Activated CD4-positive, alpha-beta T cell treated with anti-CD3 and anti-CD28 coated beads for 36 hours (primary cell): ENCODE data around the gene NKD1. TPM values are rescaled to one million over a fixed set of nuclear protein-coding genes. Genes with fewer than 3 reads are reported as not detected.

Experiments
- ATAC-seq: fragments of 200-7000 bp; cut with Tn5 transposase; one replicate; pipeline ENCODE4 v1.10.0; 2021; ENCODE audit warnings: mild to moderate bottlenecking, moderate library complexity
- CTCF ChIA-PET: fragments of 350-600 bp; sonication (Branson Sonifier 250); formaldehyde crosslinking; loops from one replicate; lab custom pipeline; 2021; ENCODE audit warnings: antibody characterized with exemption; lab: Charles Lee
- POLR2A ChIA-PET: fragments of 350-600 bp; sonication (Branson Sonifier 250); formaldehyde crosslinking; loops from one replicate; lab custom pipeline; 2021; ENCODE audit warnings: antibody characterized with exemption, inconsistent platforms; lab: Charles Lee
- DNase-seq: peaks from one replicate; pipeline ENCODE4 v3.0.0-alpha.2; 2020
- H3K27ac Mint-ChIP-seq: one replicate; pipeline ENCODE4 v1.8.0; 2021; ENCODE audit warnings: mixed read lengths
- H3K27me3 Mint-ChIP-seq: one replicate; pipeline ENCODE4 v1.8.0; 2021; ENCODE audit warnings: mixed read lengths
- H3K36me3 Mint-ChIP-seq: one replicate; pipeline ENCODE4 v1.8.0; 2021; ENCODE audit warnings: low read depth, mixed read lengths
- H3K4me1 Mint-ChIP-seq: one replicate; pipeline ENCODE4 v1.8.0; 2021; ENCODE audit warnings: mixed read lengths
- H3K4me3 Mint-ChIP-seq: one replicate; pipeline ENCODE4 v1.8.0; 2021; ENCODE audit warnings: mild to moderate bottlenecking, moderate library complexity, mixed read lengths
- H3K9me3 Mint-ChIP-seq: one replicate; pipeline ENCODE4 v1.8.0; 2021; ENCODE audit warnings: low read depth, mixed read lengths
- intact Hi-C, 2 experiments: fragments of 100-400 bp; cut with DNase I in 1 of 2; cut with micrococcal nuclease in 1 of 2; formaldehyde crosslinking; loops; one replicate each; pipeline versions ENCODE4 v1.14.2 to v1.15.1; 2022 to 2024; cut with DNase I, micrococcal nuclease
- total RNA-seq, 2 experiments: library from RNA; stranded (reverse); gene quantifications; one replicate each; pipeline ENCODE4 v1.2.3, GENCODE V29; 2021

NKD1 gene
- total RNA-seq, 2 experiments from 2014 or later, result 1.8 to 3.1 TPM

GRCh38 chr16:50692644-50692998 is 144.4 kb downstream of the NKD1 start:
- Mint-ChIP-seq H3K4me1 (peaks cover 54% of the 10 kb centered on the region), H3K27ac (no peak overlapping the region), H3K9me3 (no peaks in the 10 kb centered on the region), H3K27me3 (no peaks in the 10 kb centered on the region), H3K4me3 (peak overlapping the region; percentile 64), H3K36me3 (peaks cover 2% of the 10 kb centered on the region)
- ChIA-PET CTCF (interaction anchor here (0.6 to 1.7 kb wide), 2 partner anchors 14 to 585 kb away, joined by 6 to 7 read pairs; no protein-coding TSS in a partner anchor), POLR2A (no interaction called here)
- ATAC-seq, result no peak
- DNase-seq, result no peak
- intact Hi-C loops, result no loop called here

DNA sequence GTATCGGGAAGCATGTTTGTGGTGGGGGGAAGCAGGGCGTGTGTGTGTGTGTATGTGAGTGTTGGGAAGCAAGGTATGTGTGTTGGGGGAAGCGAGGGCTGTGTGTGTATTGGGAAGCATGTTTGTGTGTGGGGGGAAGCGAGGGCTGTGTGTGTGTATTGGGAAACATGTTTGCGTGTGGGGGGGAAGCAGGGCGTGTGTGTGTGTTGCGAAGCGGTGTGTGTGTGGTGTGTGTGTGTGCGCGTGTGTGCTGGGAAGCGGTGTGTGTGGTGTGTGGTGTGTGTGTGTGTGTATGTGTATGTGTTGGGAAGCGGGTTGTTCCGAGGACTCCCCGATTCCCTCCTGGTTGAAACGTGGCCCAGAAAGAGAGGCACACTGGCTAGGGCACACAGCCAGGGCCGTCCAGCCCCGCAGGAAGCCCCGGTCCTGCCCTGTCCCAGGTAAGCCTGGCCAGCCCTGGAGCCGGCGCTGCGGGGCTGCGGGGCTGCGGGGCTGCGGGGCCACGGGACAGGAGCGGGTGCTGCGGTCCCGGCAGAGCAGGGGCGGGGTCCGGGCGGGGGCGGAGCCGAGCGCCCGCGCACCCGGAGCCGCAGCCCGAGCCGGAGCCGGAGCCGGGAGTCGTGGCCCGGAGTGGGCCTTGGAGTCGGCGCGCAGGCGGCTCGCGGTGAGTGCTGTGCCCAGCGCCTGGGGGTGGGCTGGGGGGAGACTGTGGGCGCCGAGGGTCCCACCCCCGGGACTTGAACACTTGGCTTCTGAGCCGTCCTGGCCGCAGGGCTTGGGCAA is 145.0 kb downstream of the NKD1 start, which contains the start of gene NOD2:
NOD2 (plus strand) TSS at position 608 of the 783 bp plus-strand sequence. CDS start 5,890 bp downstream, outside the sequence.
- Mint-ChIP-seq H3K4me3 (peak within 1 kb of the TSS; percentile 71), H3K9me3 (no peaks in the 10 kb centered on the region), H3K27me3 (no peaks in the 10 kb centered on the region), H3K4me1 (peaks cover 60% of the 10 kb centered on the region), H3K36me3 (peaks cover 2% of the 10 kb centered on the region), H3K27ac (peak within 1 kb of the TSS; percentile 48)
- DNase-seq (peak; percentile 56), ATAC-seq (peak; percentile 24)
- POLR2A ChIA-PET, result no interaction called here
- CTCF ChIA-PET, result interaction anchor here (0.7 to 2.0 kb wide), 2 partner anchors 29 to 113 kb away, joined by 3 to 5 read pairs; no protein-coding TSS in a partner anchor
- intact Hi-C loops, result loop anchor here in 1 of 2 experiments (1.0 kb wide), 1 partner anchor 8 kb away; no protein-coding TSS in a partner anchor

- Mint-ChIP-seq H3K36me3 (peaks cover 2% of the 10 kb centered on the region), H3K4me1 (peaks cover 70% of the 10 kb centered on the region), H3K9me3 (no peaks in the 10 kb centered on the region), H3K27me3 (no peaks in the 10 kb centered on the region), H3K27ac (peak overlapping the region; percentile 48), H3K4me3 (peak overlapping the region; percentile 71)
- ChIA-PET CTCF (interaction anchor here (0.5 to 2.0 kb wide), 6 partner anchors 12 to 112 kb away, joined by 3 to 5 read pairs (median 3); no protein-coding TSS in a partner anchor), POLR2A (no interaction called here)
- DNase-seq (no peak), ATAC-seq (no peak)
- intact Hi-C loops, result no loop called here
These were observed 146.0 kb downstream of the NKD1 start for GRCh38 chr16:50694206-50694605.

- H3K36me3 Mint-ChIP-seq, result peaks cover 2% of the 10 kb centered on the region
- no peaks in the 10 kb centered on the region for H3K9me3 Mint-ChIP-seq
- ATAC-seq, result no peak
- CTCF ChIA-PET, result interaction anchor here (0.6 to 2.0 kb wide), 5 partner anchors 11 to 111 kb away, joined by 3 to 5 read pairs (median 3); no protein-coding TSS in a partner anchor
- intact Hi-C loops, result loop anchor here in 1 of 2 experiments (5.0 kb wide), 1 partner anchor 47 kb away; the partner anchor contains the start of gene CYLD
- H3K4me3 Mint-ChIP-seq, result peak overlapping the region; percentile 71
- POLR2A ChIA-PET, result no interaction called here
- H3K27ac Mint-ChIP-seq, result peak overlapping the region; percentile 48
- no peaks in the 10 kb centered on the region for H3K27me3 Mint-ChIP-seq
- DNase-seq, result no peak
- H3K4me1 Mint-ChIP-seq, result peaks cover 77% of the 10 kb centered on the region
These were observed 147.1 kb downstream of the NKD1 start for GRCh38 chr16:50695017-50696000.

DNA sequence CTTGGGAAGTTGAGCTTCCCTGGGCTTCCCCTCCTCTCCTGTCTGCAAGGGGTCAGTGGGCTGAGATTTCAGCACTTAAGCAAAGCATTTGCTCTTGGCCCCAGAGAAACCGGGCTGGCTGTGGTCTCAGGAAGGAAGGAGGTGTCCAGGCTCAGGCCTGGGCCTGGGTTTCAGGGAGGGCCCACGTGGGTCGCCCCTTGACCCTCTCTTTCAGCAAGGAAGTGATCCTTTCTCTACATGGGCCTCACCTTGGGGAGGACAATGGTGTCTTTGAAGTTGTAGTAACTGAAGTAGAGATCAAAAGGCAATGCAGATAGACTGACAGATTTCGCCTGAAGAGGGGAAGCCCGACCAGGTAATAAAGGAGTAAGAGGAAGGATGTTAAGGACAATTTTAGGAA is 147.9 kb downstream of the NKD1 start:
- no peak for ATAC-seq
- Mint-ChIP-seq H3K4me1 (peaks cover 81% of the 10 kb centered on the region), H3K36me3 (peaks cover 6% of the 10 kb centered on the region), H3K27me3 (no peaks in the 10 kb centered on the region), H3K27ac (peak overlapping the region; percentile 88), H3K9me3 (no peaks in the 10 kb centered on the region), H3K4me3 (peak overlapping the region; percentile 22)
- CTCF ChIA-PET, result interaction anchor here (1.0 to 1.7 kb wide), 7 partner anchors 8 to 31 kb away, joined by 3 to 6 read pairs (median 4); partner anchors contain the start of gene SNX20
- POLR2A ChIA-PET, result interaction anchor here (1.3 kb wide), 1 partner anchor 15 kb away, joined by 4 read pairs; the partner anchor contains the start of gene SNX20
- intact Hi-C loops, result loop anchor here in 1 of 2 experiments (1.0 to 5.0 kb wide), 2 partner anchors 11 to 46 kb away; partner anchors contain the start of gene CYLD
- DNase-seq, result no peak

DNA sequence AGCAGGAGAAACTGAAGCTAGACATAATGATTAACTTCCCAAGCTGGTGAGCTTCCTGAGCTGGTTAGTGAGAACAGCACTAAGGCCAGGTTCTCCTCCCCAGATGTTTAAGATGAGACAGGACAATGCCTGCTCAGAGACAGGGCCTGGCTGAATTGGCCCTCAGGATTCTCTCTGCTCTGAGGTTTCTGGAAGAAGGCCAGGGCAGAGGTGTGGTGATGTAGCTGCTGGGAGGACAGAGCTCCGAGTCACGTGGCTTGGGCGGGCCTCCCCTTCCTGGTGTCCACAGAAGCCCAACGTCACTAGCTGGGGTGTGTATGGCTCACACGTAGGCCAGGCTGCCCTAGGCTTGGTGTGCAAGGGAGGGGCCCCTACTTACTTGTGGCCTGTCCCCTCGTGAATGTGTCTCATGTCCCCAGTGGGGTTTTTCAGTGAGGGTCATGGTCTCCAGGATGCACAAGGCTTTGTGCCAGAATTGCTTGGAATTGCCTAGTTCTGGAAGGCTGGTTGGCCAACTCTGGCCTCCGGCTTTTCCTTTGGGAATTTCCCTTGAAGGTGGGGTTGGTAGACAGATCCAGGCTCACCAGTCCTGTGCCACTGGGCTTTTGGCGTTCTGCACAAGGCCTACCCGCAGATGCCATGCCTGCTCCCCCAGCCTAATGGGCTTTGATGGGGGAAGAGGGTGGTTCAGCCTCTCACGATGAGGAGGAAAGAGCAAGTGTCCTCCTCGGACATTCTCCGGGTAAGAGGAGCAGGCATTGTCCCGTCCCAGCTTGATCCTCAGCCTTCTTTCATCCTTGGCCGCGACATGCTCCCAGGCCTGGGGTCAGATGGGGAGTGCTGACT is 148.6 kb downstream of the NKD1 start:
- Mint-ChIP-seq H3K4me3 (peak overlapping the region; percentile 71), H3K27me3 (no peaks in the 10 kb centered on the region), H3K27ac (peak overlapping the region; percentile 88), H3K4me1 (peaks cover 83% of the 10 kb centered on the region), H3K36me3 (peaks cover 10% of the 10 kb centered on the region), H3K9me3 (no peaks in the 10 kb centered on the region)
- DNase-seq (peak; percentile 81), ATAC-seq (peak; percentile 51)
- intact Hi-C loops, result loop anchor here in 1 of 2 experiments (1.0 to 5.0 kb wide), 2 partner anchors 11 to 46 kb away; partner anchors contain the start of gene CYLD
- CTCF ChIA-PET, result interaction anchor here (0.7 to 1.8 kb wide), 9 partner anchors 9 to 110 kb away, joined by 3 to 6 read pairs (median 4); partner anchors contain the start of gene SNX20
- POLR2A ChIA-PET, result interaction anchor here (1.3 kb wide), 1 partner anchor 16 kb away, joined by 4 read pairs; the partner anchor contains the start of gene SNX20

DNA sequence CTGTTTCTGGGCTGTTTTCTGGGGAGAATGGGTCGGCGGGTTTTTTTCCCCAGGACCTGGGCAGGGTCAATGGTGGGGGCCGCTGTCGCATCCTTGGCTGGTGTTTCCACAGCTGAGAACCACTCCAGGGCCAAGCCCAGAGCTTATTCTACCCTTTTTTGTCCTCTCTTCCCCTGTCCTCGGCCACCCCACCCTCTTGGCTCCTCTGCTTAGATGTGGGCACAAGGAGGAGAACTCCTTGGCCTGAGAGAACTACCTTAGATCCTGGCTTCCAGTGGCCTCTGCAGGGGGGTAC is 149.2 kb downstream of the NKD1 start:
- H3K4me1 Mint-ChIP-seq, result peaks cover 82% of the 10 kb centered on the region
- peaks cover 10% of the 10 kb centered on the region for H3K36me3 Mint-ChIP-seq
- ChIA-PET CTCF (interaction anchor here (1.1 to 1.8 kb wide), 8 partner anchors 12 to 44 kb away, joined by 3 to 6 read pairs (median 4); partner anchors contain the start of genes CYLD and SNX20), POLR2A (interaction anchor here (1.3 kb wide), 1 partner anchor 17 kb away, joined by 4 read pairs; the partner anchor contains the start of gene SNX20)
- H3K4me3 Mint-ChIP-seq, result peak overlapping the region; percentile 71
- ATAC-seq (no peak), DNase-seq (no peak)
- H3K9me3 Mint-ChIP-seq, result no peaks in the 10 kb centered on the region
- intact Hi-C loops, result loop anchor here in 1 of 2 experiments (5.0 kb wide), 1 partner anchor 45 kb away; the partner anchor contains the start of gene CYLD
- peak overlapping the region; percentile 88 for H3K27ac Mint-ChIP-seq
- H3K27me3 Mint-ChIP-seq, result no peaks in the 10 kb centered on the region

- intact Hi-C loops, result loop anchor here (1.0 to 5.0 kb wide), 3 partner anchors 14 to 44 kb away; partner anchors contain the start of genes CYLD (in 1 of the 2) and SNX20 (in 1 of the 2)
- Mint-ChIP-seq H3K4me3 (peak overlapping the region; percentile 71), H3K9me3 (no peaks in the 10 kb centered on the region), H3K36me3 (peaks cover 11% of the 10 kb centered on the region), H3K27me3 (no peaks in the 10 kb centered on the region), H3K4me1 (peaks cover 79% of the 10 kb centered on the region), H3K27ac (peak overlapping the region; percentile 88)
- ChIA-PET CTCF (interaction anchor here (0.7 to 1.8 kb wide), 8 partner anchors 13 to 108 kb away, joined by 3 to 6 read pairs (median 4); partner anchors contain the start of gene CYLD), POLR2A (interaction anchor here (1.3 kb wide), 1 partner anchor 31 kb away, joined by 3 read pairs; no protein-coding TSS in a partner anchor)
- peak; percentile 76 for DNase-seq
- ATAC-seq, result peak; percentile 44
These were observed 149.9 kb downstream of the NKD1 start for GRCh38 chr16:50697881-50698767.
